Stimulated activated CD8-positive, alpha-beta memory T cell treated with anti-CD3 and anti-CD28 coated beads, Interleukin-7, amount 100 ng/mL, for 24 hours (primary cell): ENCODE data around the gene TMEM234.
A peak's percentile ranks its signal among the peaks of the same experiment; 100 is the strongest.

Experiments used
- DNase-seq: peaks from one replicate; pipeline ENCODE4 v3.0.0-alpha.2; 2020; ENCODE audit warnings: low read depth

TMEM234 gene

DNA sequence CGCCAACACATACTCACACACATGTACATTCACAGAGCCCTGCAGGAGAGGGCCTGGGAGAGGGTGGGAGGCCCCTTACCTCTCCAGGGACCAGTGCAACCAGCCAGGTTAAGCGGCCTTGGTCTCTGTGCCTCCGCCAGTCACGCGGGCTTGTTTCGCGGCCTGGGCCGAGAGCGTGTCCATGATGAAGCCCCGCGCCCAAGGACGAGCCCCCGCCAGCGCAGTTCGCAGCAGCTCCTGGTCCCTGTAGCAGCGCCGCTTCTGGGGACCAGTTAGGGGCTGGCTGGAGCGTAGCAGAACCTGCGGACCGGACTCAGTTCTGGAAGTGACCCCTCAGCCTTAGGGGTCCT, 17.6 kb upstream of the TMEM234 start:
- DNase-seq = no peak

DNA sequence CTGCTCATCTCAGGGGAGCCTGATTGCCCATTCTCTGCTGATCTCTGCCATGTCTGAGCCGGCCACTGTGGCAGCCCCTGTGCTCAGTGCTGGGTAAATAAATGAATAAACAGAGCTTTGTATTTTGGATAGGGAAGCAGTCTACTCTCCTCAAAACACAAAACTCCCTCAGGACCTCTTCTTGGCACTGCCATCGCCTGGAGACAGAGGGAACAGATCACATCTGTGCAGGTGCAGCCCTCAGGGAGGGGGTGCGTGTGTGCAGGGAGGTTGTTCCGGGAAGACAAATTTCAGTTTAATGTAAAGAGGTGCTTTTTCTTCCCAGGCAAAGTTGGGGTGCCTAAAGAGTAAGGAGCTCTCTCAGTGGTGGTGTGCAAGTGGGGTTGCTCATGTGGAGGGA, 17.2 kb upstream of the TMEM234 start:
- DNase-seq = no peak

DNA sequence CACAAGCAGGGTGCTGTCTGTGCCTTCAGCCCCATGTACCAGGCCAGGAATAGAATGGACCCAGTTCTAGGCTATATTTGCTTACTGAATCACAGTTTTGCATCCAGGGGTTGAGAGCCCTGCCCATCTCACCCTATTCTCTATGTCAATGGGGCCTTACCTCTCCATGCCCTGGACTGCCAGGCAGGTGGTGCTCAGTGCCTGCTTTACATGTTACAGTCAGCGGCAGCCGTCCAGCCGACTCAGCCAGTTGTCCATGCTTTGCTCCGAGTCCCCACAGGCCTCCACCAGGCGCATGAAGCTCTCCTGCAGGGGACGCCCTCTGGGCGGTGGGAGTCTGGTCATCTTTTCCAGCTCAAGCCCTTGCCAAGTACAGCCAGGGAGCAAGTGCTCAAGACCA, 12.6 kb upstream of the TMEM234 start:
- no peak for DNase-seq

DNA sequence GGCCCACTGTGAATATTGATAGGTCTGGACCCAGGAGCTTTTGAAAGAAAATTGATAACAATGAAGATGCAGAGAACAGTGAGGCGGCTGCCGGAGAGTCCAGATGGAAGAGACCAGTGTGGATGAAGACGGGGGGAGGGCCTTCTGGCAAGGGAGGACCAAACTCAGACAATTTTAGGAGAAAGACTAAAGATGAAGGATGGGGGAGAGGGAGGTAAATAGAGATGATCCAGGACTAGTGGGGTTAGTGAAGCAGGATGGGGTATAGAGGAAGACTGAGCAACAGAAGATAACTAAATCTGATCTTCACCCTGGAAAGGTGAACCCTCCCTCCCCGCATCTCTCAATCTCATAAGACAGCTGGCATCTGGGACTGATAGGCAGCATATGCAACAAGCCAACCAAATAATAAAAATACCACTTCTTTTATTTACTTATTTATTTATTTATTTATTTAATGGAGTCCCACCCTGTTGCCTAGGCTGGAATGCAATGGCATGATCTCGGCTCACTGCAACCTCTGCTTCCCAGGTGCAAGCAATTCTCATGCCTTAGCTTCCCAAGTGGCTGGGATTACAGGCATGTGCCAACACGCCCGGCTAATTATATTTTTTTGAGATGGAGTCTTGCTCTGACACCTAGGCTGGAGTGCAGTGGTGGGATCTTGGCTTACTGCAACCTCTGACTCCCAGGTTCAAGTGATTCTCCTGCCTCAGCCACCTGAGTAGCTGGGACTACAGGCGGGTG, 10.6 kb upstream of the TMEM234 start:
- DNase-seq = no peak

DNA sequence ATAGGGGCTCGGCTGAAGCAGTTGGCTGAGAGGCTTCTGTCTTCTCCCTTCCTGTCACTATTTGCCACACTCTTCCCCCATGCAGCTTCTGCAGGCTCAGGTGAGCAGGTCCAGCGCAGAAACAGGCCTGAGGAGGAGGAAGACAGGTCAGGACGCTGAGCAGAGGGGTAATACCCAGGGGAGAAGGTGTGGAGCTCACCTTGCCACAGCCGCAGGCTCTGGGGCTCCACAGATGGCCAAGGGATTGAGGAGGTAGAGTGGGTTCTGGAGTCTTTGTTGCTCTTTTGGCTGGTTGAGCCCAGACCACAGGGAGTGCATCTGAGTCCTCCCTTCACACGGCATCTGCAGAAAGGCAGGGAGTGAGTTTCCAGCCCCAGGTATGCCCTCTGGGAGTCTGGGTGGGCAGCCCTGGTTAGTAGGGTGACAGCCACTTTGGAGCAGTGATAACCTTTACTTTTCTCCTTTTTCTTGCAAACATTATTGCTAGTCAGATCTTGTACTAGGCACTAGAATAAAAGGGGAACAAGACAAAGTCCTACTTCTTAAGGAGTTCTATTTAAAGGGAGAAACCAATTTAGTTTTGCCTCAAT, 9.8 kb upstream of the TMEM234 start:
- no peak for DNase-seq

DNA sequence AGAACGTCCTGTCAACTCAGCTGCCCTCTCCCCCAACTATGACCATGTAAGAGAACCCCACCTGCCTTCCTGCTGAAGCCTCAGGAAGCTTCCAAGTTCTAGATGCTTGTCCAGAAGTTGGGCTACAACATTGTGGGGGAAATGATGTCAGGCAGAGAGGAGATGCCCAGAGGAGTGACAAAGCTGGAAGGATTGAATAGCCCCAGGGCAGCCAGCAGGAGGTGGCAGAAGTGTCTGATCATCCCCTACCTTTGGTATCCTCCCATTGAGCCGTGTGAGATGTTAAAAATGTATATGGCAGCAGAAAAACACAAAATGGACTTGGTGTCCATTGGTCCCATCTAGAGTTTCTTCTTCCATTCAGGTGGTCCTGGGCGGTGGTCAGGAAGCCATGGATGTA, 6.6 kb upstream of the TMEM234 start:
- no peak for DNase-seq

DNA sequence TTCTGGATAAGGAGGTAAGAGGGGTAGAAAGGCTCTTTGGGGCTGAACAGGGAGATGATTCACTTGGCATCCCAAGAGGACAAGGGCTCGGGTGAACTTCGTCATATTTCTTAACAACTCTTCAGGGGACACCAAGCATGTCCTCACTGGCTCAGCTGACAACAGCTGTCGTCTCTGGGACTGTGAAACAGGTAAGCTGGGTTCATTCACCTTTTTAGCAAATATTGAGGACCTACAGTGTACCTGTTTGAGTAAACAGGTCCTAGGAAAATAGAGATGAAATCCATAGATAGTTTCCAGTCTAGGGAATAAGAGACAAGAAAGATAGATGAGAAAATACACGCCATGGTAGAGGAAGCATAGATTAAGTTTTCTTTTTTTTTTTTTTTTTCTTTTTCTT, 2.1 kb upstream of the TMEM234 start:
- no peak for DNase-seq

DNA sequence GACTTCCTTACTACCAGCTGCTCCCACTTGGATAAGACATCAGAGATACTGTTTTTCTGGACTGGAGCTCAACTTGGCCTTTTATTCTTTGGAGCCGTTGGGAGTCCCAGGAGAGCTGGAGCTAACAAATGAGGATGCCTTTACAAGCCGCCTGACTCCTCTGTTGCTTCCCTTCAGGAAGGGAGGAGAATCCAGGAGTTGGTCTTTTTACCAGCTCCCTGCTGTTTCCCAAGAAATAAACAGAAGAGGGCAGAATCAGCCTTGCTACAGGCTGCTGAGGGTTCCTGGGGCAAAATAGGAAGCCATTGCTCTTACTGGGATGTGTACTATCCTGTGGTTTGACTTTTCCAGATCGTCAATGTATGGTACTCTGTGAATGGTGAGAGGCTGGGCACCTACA, 1.5 kb upstream of the TMEM234 start:
- no peak for DNase-seq

DNA sequence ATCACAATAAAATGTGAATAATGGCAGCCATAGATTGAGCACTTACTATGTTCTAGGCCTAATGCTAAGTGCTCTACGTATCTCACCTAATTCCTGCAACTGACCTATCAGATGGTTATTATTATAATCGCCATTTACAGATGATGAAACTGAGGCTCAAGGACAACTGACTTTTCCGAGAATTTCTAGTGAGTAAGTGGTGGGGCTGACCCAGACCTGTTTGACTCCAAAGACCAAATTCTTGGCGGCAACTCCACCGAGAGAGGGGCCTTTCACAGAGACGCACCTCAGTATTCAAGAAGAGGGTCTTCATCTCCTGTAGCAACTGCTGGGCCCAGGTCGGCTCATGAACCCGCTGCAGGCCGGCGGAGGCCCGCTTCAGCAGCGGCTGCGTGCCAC, 573 bp downstream of the TMEM234 start:
- no peak for DNase-seq

DNA sequence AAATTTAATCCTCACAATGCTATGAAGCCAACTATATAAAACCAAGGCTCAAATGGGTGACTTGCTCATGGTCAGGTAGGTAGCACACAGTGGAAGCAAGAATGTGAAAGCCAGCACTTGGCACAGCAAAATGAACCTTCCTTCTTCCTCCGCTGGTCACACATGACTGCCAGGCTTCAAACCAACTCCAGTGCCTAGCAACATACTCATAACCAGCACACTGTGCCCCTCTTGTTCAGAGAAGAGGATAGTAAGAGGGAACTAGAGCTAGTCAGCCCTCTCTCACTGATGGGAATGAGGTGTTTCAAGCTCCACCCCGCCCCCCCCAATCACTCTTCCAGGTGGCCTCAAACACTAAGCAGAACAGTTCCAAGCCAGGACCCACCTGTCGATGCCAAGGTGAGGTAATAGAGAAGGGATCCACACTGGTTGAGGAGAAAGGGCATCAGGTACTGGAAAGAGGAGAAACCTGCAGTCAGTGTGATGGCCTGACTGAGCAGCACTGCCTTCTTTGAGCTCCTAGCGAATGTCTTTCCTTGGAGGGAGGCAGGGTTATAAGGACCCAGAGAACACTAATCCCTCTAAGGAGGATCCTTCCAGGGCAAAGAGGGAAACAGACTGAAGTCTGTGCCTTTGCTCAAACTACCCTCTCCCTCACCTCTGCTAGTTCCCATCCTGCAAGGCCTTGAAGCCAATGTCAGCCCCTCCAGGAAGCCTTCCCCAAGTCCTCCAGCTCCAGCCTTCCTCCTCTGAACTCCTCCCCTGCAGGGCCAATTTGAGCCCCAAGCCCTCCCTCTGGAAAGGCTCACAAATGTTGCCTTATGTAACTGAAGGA, 1.2 kb downstream of the TMEM234 start:
- no peak for DNase-seq

DNA sequence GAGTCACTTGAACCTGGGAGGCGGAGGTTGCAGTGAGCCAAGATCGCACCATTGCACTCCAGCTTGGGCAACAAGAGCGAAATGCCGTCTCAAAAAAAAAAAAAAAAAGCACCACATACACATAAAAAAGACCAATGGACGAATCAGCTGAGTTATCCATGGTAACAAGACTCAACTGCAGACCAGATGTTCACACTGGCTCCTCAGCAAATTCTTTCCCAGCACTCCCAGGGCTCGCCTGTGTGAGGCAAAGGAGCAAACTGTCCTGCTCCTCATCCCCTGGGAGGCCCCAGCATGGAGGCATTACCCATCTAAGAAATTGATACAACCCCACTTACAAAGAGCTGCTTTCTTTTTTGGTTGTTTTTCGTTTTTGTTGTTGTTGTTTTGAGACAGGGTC, 3.1 kb downstream of the TMEM234 start:
- DNase-seq = no peak

DNA sequence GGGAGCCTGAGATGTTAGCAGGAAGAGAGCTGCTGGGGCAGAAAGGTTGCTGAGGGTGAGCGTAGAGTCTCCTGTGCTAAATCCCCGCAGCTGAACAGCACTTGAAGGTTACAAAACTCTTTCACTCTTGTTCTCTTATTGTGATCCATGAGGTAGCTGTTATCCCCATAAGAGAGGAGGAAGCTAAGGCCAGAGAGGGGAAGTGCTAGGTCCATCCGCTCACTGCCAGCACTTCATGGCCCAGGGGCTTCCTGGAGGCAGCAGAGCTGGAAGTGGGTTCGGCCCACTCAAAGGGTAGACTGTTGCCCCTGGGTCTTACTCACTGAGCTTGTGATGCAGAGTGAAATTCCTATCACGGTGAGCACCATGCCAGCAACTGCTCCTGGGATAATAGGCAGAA, 5.6 kb downstream of the TMEM234 start:
- DNase-seq = no peak

DNA sequence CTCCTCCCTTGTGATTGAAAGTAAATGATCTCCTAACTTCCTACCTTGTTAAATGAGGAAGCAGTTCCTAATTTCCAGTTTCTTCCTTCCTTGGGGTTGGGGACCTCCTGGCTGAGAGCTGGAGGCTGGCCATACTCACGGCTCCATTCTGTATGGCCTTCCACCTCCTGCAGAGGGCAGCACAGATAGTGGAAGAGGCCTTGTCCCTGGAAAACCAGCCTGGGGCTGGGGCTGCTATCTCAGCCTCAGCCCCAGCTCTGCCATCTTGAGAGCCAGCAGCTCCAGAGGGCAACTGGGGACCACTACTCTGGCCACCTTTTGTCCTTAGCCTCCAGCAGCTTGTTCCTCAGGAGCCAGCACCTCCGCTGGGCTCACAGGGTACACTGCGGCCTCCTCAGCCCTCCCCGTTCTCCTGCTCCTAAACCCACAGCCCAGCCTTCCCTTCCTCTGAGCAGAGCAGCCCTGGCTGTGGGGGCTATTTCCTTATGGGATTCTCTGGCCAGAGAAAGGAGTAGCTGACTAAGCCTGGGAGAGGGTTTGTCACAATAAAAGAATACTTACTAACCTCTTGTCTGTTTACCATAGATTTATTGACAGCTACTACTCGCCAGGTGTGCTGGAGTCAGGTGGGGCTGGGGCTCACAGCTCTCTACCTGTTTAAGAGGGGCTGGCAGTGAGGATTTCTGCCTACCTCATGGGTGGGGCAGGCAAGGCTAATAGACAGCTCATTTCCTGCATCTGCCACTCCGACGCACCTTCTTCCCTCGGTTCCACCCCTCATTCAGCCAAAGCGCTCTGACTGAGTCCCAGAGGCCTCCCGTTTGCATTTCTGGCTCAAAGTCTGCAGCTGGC, 6.3 kb downstream of the TMEM234 start:
- no peak for DNase-seq

DNA sequence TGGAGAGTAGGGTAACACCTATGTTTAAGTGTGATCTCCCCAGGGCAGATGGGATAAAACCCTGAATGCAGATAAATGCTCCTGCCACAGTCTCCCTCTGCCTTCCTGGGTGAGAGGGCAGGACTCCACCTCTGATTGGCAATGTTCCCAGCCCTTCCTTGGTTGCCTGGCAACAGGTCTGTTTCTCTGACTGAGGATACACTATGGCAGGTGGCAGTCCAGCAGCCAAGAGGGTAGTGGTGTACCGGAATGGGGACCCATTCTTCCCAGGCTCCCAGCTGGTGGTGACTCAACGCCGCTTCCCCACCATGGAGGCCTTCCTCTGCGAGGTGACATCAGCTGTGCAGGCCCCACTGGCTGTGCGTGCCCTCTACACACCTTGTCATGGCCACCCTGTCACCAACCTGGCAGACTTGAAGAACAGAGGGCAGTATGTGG, 13.2 kb downstream of the TMEM234 start, which contains the start of gene DCDC2B:
DCDC2B (plus strand) TSS at position 199 of the 438 bp plus-strand sequence; CDS start at position 204, 5 bp downstream.
- DNase-seq = no peak

DNA sequence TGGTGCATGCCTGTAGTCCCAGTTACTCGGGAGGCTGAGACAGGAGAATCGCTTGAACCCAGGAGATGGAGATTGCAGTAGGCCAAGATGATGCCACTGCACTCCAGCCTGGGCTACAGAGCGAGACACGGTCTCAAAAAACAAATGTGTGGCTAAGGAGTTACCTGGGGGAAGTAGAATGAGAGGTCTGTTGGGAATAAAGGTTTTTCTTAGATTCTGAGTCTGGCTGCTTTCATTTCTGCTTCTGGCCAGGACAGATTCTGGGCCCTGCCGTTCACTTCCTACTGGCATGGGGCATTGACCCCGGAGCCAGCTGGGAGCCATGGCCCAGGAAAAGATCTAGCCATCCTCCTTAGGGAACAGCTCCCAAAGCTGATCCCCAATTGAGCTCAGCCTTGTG, 13.7 kb downstream of the TMEM234 start:
- no peak for DNase-seq

DNA sequence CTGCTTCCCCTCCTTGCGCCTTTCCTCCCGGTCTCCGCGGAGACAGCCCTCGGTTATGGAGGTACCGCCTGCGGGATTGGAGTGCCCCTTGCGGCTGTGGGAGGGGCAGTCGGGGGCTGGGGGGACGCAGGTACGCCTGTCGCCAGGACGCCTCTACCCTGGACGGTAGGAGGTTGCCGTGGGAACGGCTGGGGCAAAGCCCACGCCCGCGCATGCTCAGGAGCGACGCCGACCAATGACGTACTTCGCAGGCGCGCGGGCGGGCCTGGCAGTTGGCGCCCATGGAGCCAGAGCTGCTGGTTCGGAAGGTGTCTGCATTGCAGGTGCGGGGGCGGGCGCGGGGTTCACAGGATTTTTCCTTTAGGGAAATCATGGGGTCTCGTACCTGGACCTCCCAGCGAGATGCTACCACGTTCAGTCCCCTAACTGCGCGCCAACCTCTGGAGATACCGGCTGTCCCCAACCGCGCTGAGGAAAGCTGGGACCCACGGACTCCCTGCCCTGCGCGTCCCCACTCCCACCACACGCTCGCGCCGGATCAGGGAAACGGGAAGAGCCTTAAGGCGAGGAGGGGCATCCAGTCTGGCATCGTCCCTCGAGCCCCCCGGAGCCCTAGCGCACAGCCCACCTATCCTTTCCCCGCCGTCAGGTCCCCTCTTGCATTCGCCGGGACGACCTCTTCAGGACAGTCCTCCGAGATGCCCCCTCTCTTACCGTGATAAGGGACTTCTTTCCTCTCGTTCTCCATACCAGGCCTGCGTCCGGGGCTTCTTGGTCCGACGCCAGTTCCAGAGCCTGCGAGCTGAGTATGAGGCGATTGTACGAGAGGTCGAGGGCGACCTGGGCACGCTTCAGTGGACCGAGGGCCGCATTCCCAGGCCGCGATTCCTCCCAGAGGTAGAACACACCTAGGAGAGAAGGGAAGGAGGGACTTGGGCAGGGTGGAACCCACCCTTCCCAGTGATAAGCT, 16.5 kb downstream of the TMEM234 start, which contains the start of gene IQCC:
IQCC (plus strand) TSS at position 271 of the 970 bp plus-strand sequence; CDS start at position 282, 11 bp downstream.
- DNase-seq = peak; percentile 72

DNA sequence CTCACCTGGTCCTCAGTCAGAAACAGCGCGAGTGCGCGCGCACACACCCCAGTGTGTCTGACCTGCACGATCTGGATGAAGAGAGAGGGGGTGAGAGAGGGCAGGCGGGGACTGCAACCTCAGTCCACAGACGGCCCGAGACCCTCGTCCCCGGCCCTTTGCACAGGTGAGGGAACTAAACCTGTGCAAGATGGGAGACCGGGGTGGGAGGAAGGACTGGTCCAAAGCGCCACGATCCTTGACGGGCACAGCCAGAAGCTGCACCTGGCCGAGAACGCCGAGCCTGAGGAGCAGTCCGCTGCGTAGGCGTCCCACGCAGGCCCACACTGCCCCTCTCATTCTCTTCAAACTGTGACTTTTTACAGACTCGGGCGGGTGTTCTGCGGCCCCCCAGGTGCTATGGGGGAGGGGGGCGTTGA, 17.2 kb downstream of the TMEM234 start:
- no peak for DNase-seq

DNA sequence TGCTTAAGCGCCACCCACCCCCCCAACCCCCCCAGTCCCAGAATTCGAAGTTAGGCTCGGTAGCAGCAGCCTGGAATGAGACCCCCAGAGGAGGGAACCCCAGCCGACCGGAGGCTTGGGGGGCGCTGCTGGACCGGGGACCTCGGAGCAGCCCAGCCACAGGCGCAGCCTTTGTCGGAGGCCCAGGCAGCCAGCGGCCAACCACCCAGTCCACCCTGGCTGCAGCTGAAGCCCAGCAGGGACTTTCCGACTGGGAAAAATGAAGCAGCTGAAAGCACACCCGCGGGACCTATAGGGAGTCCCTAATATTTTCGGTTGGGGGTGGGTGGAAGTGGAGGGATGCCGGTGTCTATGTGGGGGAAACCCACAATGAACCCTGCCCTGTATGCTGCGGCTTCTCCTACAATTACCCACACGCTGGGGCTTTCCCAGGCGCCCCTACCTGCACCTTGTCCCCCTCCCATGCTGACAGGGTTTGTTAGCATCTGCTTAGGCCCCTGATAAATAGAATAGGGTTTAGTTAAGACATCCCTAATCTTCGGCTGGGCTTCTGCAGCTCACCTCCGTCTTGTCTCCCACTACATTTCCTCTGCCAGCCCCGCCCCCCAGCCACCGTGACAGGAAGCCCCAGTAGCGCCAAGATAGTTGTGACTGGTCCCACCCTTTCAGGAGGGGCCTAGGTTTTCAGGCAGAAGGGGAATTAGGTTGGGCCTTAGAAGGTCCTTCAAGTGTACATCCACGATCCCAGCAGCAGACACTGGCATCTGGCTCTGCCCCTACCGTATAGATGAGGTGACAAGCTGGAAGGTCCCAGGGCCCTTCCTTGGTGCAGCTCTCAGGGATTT, 20.9 kb downstream of the TMEM234 start:
- DNase-seq = peak; percentile 66

DNA sequence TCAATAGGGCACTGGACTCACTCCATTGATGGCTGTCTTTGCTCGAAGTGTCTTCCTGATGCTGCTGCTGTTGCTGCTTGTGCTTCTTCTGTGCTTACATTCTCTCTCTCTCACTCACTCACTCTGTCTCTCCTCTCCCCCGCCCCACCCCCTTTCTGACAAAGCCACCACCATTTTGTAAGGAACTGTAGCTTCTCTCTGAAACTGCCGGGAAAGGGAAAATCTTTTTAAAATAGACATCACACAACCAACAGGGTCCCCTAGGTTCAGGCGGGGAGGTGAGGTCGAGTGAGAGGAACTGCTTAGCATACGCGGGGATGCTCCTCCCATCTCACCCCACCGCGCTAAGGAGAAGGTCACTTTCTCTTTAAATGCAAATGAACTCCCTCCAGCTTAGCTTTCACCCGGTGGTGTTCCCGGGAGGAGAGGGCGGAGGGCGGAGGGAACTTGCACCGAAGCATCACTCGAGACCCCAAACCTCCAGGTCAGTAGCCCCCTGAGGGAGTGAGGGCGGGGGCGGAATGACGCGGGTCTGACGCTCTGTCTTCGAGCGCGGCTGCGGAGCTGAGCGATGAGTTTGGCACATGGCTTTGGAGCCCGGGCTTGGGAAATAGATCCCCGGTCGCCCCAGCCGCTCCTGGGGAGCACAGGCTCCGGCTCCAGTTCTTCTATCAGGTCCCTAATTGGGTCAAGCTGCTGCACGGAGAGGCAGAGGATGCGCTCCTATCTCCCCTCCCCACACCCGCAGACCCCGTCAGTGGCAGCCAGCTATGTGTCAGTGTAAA, 21.7 kb downstream of the TMEM234 start, which contains the start of gene CCDC28B:
CCDC28B (plus strand) TSS at position 370 of the 785 bp plus-strand sequence. CDS start 1,341 bp downstream, outside the sequence.
- peak; percentile 29 for DNase-seq
